ENCODE results near the gene KCNE2. TPM values are rescaled to one million over a fixed set of nuclear protein-coding genes. Genes with fewer than 3 reads are reported as not detected.

The KCNE2 gene
- total RNA-seq, 4 donors from 2014 or later, result not detected

DNA sequence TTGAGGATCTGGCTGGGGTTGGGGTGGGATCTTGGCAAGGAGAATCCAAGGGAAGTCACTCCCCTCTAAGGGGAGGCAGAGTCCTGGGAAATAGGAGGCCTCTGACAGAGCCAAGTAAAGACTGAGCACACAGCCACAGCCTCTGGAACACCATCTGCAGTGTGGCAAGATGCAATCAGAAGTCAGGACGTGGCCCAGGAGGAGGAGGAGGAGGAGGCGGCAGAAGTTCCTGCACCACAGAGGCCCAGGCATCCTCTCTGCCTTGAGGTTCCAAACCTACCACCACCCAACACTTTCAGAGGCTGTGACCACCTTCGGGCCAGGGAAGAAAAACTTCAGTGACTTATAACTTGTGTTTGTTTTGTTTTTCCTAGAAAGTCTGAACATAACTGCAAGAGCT is 23.7 kb upstream of the KCNE2 start:
- DNase-seq, result no peak
- Histone ChIP-seq H3K4me1 (peaks cover 0 to 5% (median 0%) of the 10 kb centered on the region in 4 donors), H3K36me3 (no peaks in the 10 kb centered on the region), H3K9me3 (no peaks in the 10 kb centered on the region), H3K4me3 (no peak overlapping the region), H3K27me3 (no peaks in the 10 kb centered on the region), H3K27ac (no peak overlapping the region)
- in situ Hi-C loops (cut with MboI; ENCODE audit: low pct_ligation_motif_present in 1 of 4, low pct_unique_long_range_greater_than_20kb in 1 of 4, low sequenced_read_pairs in 3 of 4), result no loop called here
- no peak for TF ChIP-seq POLR2A (IDR thresholded peaks at IDR 0.05)
- no peak for TF ChIP-seq POLR2AphosphoS5 (IDR thresholded peaks at IDR 0.05)
- TF ChIP-seq EP300 (IDR thresholded peaks at IDR 0.05; ENCODE audit: low read depth), result no peak
- TF ChIP-seq, protein P1, sequence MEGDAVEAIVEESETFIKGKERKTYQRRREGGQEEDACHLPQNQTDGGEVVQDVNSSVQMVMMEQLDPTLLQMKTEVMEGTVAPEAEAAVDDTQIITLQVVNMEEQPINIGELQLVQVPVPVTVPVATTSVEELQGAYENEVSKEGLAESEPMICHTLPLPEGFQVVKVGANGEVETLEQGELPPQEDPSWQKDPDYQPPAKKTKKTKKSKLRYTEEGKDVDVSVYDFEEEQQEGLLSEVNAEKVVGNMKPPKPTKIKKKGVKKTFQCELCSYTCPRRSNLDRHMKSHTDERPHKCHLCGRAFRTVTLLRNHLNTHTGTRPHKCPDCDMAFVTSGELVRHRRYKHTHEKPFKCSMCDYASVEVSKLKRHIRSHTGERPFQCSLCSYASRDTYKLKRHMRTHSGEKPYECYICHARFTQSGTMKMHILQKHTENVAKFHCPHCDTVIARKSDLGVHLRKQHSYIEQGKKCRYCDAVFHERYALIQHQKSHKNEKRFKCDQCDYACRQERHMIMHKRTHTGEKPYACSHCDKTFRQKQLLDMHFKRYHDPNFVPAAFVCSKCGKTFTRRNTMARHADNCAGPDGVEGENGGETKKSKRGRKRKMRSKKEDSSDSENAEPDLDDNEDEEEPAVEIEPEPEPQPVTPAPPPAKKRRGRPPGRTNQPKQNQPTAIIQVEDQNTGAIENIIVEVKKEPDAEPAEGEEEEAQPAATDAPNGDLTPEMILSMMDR (IDR thresholded peaks at IDR 0.05), result no peak
- intact Hi-C loops (cut with DNase I; ENCODE audit: low total_unique reads), result no loop called here
- 68 to 88% methylated on average over 1 to 3 of the region's 3 CpGs for WGBS, 2 donors (ENCODE audit: low coverage in 1 of 2)

DNA sequence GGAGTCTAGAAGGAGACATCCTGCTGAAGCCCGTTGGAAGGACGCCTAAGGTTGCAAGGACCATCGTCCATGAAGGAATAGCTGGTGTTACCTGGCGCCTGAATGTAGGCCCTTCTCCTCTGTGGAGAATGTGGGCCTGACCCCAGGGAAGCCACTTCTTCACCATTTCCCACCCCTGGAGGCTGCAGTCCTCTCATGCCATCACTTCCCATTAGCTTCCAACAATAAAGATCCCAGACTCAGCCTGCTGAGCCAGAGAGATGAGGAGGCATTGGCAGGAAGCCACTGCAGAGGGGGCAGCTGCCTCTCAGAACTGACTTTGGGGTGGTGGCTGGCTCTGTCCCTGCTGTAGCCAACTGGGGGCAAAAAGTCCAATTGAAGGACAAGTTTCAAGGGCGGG is 21.3 kb upstream of the KCNE2 start:
- 88 to 92% methylated on average over 3 to 5 of the region's 5 CpGs for WGBS, 2 donors (ENCODE audit: low coverage in 1 of 2)
- Histone ChIP-seq H3K27me3 (no peaks in the 10 kb centered on the region), H3K9me3 (no peaks in the 10 kb centered on the region), H3K27ac (no peak overlapping the region), H3K36me3 (no peaks in the 10 kb centered on the region), H3K4me1 (peaks cover 0 to 12% (median 8%) of the 10 kb centered on the region in 4 donors), H3K4me3 (no peak overlapping the region)
- TF ChIP-seq EP300 (IDR thresholded peaks at IDR 0.05; ENCODE audit: low read depth) (no peak), POLR2A (IDR thresholded peaks at IDR 0.05) (no peak), POLR2AphosphoS5 (IDR thresholded peaks at IDR 0.05) (no peak)
- TF ChIP-seq, protein P1 (IDR thresholded peaks at IDR 0.05), result no peak
- DNase-seq, result no peak
- intact Hi-C loops (cut with DNase I; ENCODE audit: low total_unique reads) (no loop called here), in situ Hi-C loops (cut with MboI; ENCODE audit: low pct_ligation_motif_present in 1 of 4, low pct_unique_long_range_greater_than_20kb in 1 of 4, low sequenced_read_pairs in 3 of 4) (no loop called here)

DNA sequence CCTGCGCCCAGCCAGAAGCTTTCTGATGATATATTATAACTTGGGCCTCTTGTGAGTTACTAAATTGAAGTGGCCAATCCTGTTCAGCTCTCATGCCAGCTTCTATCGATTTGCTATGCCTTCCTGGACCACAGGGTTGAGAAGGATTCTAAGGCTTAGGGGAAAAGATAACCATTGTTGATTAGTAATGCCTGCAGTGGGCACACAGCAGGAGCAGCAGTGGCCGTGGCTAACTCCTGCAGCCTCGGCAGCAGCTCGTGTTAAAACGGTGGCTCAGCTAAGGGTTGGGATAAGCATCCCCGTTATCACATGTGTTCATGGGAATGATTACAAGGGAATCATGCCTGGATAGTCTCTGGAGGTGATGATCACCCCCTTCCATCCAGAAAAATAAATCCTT is 20.5 kb upstream of the KCNE2 start:
- Histone ChIP-seq H3K36me3 (no peaks in the 10 kb centered on the region), H3K27ac (no peak overlapping the region), H3K4me3 (no peak overlapping the region), H3K4me1 (peaks cover 0 to 12% (median 6%) of the 10 kb centered on the region in 4 donors), H3K9me3 (no peaks in the 10 kb centered on the region), H3K27me3 (no peaks in the 10 kb centered on the region)
- in situ Hi-C loops (cut with MboI; ENCODE audit: low pct_ligation_motif_present in 1 of 4, low pct_unique_long_range_greater_than_20kb in 1 of 4, low sequenced_read_pairs in 3 of 4), result no loop called here
- TF ChIP-seq POLR2A (IDR thresholded peaks at IDR 0.05) (no peak), POLR2AphosphoS5 (IDR thresholded peaks at IDR 0.05) (no peak), EP300 (IDR thresholded peaks at IDR 0.05; ENCODE audit: low read depth) (no peak)
- TF ChIP-seq, protein P1 (IDR thresholded peaks at IDR 0.05), result no peak
- WGBS, 2 donors (ENCODE audit: low coverage in 1 of 2), result 91% methylated on average over 7 of the region's 7 CpGs; no CpG with 5 or more reads in 1 of the 2 donors
- intact Hi-C loops (cut with DNase I; ENCODE audit: low total_unique reads), result no loop called here
- DNase-seq, result no peak

DNA sequence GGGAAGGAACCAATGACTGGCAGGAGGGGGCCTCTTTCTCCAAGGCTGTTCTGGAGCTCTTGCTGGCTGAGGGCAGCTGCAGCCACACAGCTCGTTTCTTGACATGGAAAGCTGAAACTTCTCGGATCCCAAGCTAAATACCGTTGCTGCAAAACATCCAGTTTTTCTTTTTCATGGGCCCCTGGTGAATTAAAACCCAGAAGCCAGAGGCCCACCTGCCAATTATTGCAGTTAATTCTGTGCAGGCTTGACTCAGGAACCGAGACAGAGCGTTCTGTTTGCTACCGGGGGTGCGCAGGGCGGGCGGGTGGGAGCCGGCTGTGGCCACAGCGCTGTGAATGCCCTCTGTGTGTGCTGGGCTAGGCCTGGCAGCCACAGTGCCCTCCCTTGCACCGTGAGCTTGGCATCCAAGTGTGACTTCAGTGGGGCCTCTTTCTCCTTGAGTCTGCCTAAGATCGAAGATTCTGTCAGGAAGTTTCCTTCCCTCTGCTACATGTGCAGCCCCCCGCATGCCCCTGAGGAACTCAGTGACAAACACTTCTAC is 19.9 kb upstream of the KCNE2 start:
- Histone ChIP-seq H3K4me1 (peaks cover 0 to 12% (median 6%) of the 10 kb centered on the region in 4 donors), H3K9me3 (no peaks in the 10 kb centered on the region), H3K27ac (no peak overlapping the region), H3K27me3 (no peaks in the 10 kb centered on the region), H3K36me3 (no peaks in the 10 kb centered on the region), H3K4me3 (no peak overlapping the region)
- no peak for DNase-seq
- TF ChIP-seq POLR2A (IDR thresholded peaks at IDR 0.05), result no peak
- TF ChIP-seq EP300 (IDR thresholded peaks at IDR 0.05; ENCODE audit: low read depth), result no peak
- no peak for TF ChIP-seq POLR2AphosphoS5 (IDR thresholded peaks at IDR 0.05)
- TF ChIP-seq, protein P1 (IDR thresholded peaks at IDR 0.05), result no peak
- in situ Hi-C loops (cut with MboI; ENCODE audit: low pct_ligation_motif_present in 1 of 4, low pct_unique_long_range_greater_than_20kb in 1 of 4, low sequenced_read_pairs in 3 of 4) (no loop called here), intact Hi-C loops (cut with DNase I; ENCODE audit: low total_unique reads) (no loop called here)
- WGBS, 2 donors (ENCODE audit: low coverage in 1 of 2), result 87% methylated on average over 14 of the region's 14 CpGs; no CpG with 5 or more reads in 1 of the 2 donors
